ENCODE measurements around the gene STYXL1.

- TF ChIP-seq CTCF (IDR thresholded peaks at IDR 0.05) (no peak), POLR2A (IDR thresholded peaks at IDR 0.05) (no peak), POLR2AphosphoS5 (IDR thresholded peaks at IDR 0.05) (no peak)
Observed at GRCh38 chr7:76003351-76003750, 44.4 kb downstream of the STYXL1 start.

Data from sigmoid colon (tissue), 4 donors.